Endothelial cell (in vitro differentiated cells): ENCODE measurements around the gene TDO2. TPM values are rescaled to one million over a fixed set of nuclear protein-coding genes. Genes with fewer than 3 reads are reported as not detected.

Source experiments
- DNase-seq: peaks from one replicate; pipeline ENCODE4 v3.0.0; 2021; ENCODE audit warnings: low spot score
- H3K27ac Mint-ChIP-seq: one replicate; pipeline ENCODE4 v1.8.0; 2021; ENCODE audit warnings: mixed read lengths, inconsistent platforms; ENCODE audit not compliant: unreplicated experiment
- H3K27me3 Mint-ChIP-seq: one replicate; pipeline ENCODE4 v1.8.0; 2021; ENCODE audit warnings: mild to moderate bottlenecking, moderate library complexity, mixed read lengths, inconsistent platforms; ENCODE audit not compliant: unreplicated experiment
- H3K36me3 Mint-ChIP-seq: one replicate; pipeline ENCODE4 v1.8.0; 2021; ENCODE audit warnings: mild to moderate bottlenecking, low read depth, mixed read lengths, inconsistent platforms; ENCODE audit not compliant: unreplicated experiment
- H3K4me1 Mint-ChIP-seq: one replicate; pipeline ENCODE4 v1.8.0; 2021; ENCODE audit warnings: mild to moderate bottlenecking, mixed read lengths, inconsistent platforms; ENCODE audit not compliant: unreplicated experiment
- H3K4me3 Mint-ChIP-seq: one replicate; pipeline ENCODE4 v1.8.0; 2021; ENCODE audit warnings: mild to moderate bottlenecking, mixed read lengths, inconsistent platforms; ENCODE audit not compliant: unreplicated experiment
- H3K9me3 Mint-ChIP-seq: one replicate; pipeline ENCODE4 v1.8.0; 2021; ENCODE audit warnings: mixed read lengths, inconsistent platforms; ENCODE audit not compliant: unreplicated experiment
- total RNA-seq: library from RNA; stranded (reverse); fragmentation: NEBNext Ultra II Directional; extraction: Animal tissue kit (Norgen Biotek cat#: 25700); gene quantifications from one replicate; pipeline ENCODE4 v1.2.1, GENCODE V29; 2021; ENCODE audit not compliant: unreplicated experiment
- TF ChIP-seq, protein P1 (sequence below): fragments of 200-600 bp; sonication (generic); IDR thresholded peaks from one replicate; pipeline ENCODE4 v1.5.0; 2021; ENCODE audit warnings: antibody characterized with exemption; ENCODE audit not compliant: unreplicated experiment

The TDO2 gene
- total RNA-seq, 1 donor from 2014 or later, result not detected

DNA sequence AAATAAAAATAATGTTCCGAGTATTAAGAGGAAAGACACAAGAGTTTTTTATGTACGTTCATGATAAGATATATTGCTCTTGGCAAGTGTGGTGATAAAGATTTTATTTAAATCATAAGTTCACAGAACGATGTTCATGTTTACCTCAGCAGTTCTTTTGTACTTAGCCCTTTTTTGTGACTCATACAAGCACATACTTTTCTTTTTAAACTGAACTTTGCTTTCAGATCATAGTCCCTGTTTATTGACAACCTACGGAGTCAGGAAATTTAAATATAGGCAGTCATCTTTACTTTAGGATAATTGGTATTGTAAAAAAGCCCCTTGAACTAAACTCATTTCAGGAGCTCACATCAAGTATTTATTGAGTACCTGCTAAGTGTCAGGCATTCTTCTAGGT lies 51.4 kb downstream of the TDO2 start:
- peaks cover 6% of the 10 kb centered on the region for H3K4me1 Mint-ChIP-seq

DNA sequence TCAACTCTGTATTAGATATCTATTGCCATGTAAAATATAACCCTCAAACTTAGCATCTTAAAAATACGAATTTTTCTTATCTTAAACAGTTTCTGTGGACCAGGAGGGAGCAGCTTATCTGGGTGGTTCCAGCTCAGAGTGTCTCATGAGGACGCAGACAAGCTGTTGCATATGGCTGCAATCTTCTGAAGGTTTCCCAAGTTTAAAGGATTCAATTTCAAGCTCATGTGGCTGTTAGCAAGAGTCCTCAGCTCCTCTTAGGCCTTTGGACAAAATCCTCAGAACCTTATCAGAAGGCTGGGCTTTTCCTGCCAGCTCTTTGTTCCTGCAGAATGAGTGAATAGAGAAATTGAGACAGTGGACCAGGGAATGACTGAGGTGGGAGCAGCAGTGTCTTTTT lies 53.0 kb downstream of the TDO2 start:
- H3K9me3 Mint-ChIP-seq, result no peaks in the 10 kb centered on the region

More for the DNA sequence above, 51.4 kb downstream of the TDO2 start:
- DNase-seq, result no peak
- no peak overlapping the region for H3K27ac Mint-ChIP-seq
- TF ChIP-seq, protein P1, sequence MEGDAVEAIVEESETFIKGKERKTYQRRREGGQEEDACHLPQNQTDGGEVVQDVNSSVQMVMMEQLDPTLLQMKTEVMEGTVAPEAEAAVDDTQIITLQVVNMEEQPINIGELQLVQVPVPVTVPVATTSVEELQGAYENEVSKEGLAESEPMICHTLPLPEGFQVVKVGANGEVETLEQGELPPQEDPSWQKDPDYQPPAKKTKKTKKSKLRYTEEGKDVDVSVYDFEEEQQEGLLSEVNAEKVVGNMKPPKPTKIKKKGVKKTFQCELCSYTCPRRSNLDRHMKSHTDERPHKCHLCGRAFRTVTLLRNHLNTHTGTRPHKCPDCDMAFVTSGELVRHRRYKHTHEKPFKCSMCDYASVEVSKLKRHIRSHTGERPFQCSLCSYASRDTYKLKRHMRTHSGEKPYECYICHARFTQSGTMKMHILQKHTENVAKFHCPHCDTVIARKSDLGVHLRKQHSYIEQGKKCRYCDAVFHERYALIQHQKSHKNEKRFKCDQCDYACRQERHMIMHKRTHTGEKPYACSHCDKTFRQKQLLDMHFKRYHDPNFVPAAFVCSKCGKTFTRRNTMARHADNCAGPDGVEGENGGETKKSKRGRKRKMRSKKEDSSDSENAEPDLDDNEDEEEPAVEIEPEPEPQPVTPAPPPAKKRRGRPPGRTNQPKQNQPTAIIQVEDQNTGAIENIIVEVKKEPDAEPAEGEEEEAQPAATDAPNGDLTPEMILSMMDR, result no peak
- peaks cover 5% of the 10 kb centered on the region for H3K27me3 Mint-ChIP-seq
- H3K9me3 Mint-ChIP-seq, result no peaks in the 10 kb centered on the region
- H3K36me3 Mint-ChIP-seq, result no peaks in the 10 kb centered on the region
- H3K4me3 Mint-ChIP-seq, result no peak overlapping the region

DNA sequence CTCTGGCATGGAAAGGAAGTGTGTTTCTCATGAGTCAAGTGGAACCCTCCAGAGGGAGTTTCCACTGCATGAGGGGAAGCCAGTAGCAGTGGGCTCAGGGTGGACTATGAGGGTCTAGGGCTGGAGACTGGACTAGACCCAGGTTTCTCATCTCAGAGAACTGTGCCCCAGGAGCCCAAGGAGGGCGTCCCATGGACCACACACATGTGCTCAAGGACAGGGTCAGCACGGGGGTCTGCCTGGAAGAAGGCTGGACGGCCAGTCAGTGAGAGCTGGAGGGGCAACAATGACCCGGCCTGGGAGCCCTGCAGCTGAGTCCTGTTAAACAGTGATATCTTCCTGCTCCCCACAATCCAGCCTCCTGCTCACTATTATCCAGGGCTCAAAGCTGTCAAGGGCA lies 55.9 kb downstream of the TDO2 start:
- H3K36me3 Mint-ChIP-seq, result no peaks in the 10 kb centered on the region
- H3K27ac Mint-ChIP-seq, result no peak overlapping the region
- H3K27me3 Mint-ChIP-seq, result peaks cover 2% of the 10 kb centered on the region
- no peak overlapping the region for H3K4me3 Mint-ChIP-seq
- TF ChIP-seq, protein P1, result no peak
- no peaks in the 10 kb centered on the region for H3K9me3 Mint-ChIP-seq
- H3K4me1 Mint-ChIP-seq, result no peaks in the 10 kb centered on the region
- no peak for DNase-seq

More for the DNA sequence above, 53.0 kb downstream of the TDO2 start:
- Mint-ChIP-seq H3K36me3 (no peaks in the 10 kb centered on the region), H3K27me3 (peaks cover 5% of the 10 kb centered on the region), H3K4me1 (peaks cover 6% of the 10 kb centered on the region), H3K27ac (no peak overlapping the region), H3K4me3 (no peak overlapping the region)
- DNase-seq, result no peak
- TF ChIP-seq, protein P1, result no peak

DNA sequence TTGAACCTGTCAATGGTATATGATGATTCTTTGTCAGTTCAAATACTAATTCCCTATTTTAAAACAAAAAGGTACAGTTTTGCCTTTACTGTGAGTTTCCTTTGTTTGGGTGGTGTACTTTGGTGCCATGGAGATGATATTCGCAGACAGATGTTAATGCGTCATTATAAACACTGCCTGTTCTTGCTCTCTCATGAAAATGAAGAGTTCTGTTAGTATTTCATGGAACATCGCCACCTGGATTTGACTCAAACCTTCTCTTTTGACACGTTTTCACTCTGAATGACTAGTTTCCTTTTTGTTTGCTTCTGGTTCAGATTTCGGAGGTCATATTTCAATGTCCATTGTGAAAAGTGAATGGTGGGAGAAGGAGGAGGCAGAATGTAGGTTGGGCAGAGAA lies 57.0 kb downstream of the TDO2 start:
- H3K4me1 Mint-ChIP-seq, result no peaks in the 10 kb centered on the region
- TF ChIP-seq, protein P1, result no peak
- no peak for DNase-seq
- no peaks in the 10 kb centered on the region for H3K36me3 Mint-ChIP-seq
- H3K27ac Mint-ChIP-seq, result no peak overlapping the region
- H3K4me3 Mint-ChIP-seq, result no peak overlapping the region
- H3K9me3 Mint-ChIP-seq, result no peaks in the 10 kb centered on the region
- peaks cover 2% of the 10 kb centered on the region for H3K27me3 Mint-ChIP-seq

DNA sequence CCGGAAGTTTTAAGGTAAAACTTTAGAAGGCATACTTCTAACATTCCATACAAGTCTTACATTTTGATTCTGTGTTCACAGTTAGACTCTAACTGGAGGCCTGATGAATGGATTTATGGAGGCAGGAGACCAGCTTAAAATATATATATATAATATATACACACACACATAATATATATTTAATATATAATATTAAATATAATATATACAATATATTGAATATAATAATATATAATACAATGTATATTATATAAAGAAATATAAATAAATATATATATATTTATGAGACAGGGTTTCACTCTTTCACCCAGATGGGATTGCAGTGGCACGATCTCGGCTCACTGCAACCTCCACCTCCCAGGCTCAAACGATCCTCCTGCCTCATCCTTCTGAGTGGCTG lies 58.1 kb downstream of the TDO2 start:
- no peaks in the 10 kb centered on the region for H3K9me3 Mint-ChIP-seq
- DNase-seq, result no peak

More for the DNA sequence above, 58.1 kb downstream of the TDO2 start:
- Mint-ChIP-seq H3K4me3 (no peak overlapping the region), H3K27ac (no peak overlapping the region), H3K27me3 (peaks cover 2% of the 10 kb centered on the region), H3K36me3 (no peaks in the 10 kb centered on the region), H3K4me1 (no peaks in the 10 kb centered on the region)
- TF ChIP-seq, protein P1, result no peak
